ENCODE results near the gene ITGBL1.
"Not testable (repeated sequence)": the region's sequence is repeated elsewhere in the genome, so short reads cannot be mapped to it uniquely, and the experiment has no call there.

Gene ITGBL1

DNA sequence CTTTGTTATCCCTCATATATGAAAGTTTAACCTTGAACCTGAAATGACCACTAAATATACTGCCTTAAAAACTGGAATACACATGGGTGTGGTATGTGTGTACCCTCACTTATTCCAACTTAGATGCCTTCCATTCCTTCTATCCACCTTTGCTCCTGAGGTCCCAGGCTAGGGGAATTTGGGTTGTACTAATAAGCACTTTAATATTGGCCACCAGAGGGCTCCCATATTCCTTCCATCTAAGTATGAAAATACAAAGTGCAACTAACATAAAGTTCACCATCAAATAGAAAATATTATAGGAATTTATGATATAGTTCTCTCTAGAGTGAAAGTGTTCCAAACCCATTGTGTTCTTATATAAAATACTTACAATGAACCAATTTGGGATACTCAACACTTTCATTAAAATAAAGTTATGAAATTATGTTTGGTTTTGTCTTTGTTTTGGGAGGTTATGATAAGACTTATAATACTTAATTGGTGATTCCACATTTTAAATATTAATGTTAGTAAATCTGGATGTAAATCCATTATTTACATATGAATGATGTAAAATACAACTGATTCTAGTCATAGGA, 62.3 kb downstream of the ITGBL1 start:
- DNase-seq = no peak

DNA sequence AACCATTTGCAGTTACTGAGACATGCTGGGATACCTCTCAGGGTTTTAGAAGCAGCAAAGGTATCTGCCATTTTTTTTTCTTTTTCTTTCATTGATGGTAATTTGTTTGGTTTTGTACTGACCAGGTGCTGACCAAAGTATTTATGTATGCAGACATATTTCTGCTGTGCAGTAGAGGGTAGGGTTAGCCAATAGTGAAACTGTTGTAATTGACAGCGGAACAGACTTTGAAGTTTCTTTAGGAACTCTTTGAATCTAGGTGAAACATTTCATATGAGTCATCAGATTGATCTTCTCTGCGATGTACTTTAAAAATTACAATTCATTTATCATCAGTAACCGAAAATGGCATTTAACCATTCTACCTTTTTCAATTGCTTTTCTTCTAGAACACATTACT, 63.0 kb downstream of the ITGBL1 start:
- no peak for DNase-seq

DNA sequence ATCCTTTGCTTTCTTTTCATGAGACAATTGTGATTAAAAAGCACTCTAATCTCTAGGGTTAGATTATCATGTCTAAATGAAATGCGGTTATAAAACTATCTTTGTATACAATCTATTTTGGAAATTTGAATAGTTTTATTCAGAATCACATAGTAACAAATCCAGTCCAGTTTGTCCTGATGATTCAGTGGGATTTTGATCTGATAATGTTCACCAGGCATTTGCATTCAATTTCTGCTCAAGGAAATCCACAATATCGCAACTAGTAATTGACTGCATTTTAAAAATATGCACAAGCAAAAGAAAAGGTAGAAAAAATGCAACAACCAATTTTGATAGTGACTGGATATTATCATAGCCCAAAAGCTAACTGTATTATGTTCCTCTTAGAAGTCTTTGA, 63.8 kb downstream of the ITGBL1 start:
- no peak for DNase-seq

DNA sequence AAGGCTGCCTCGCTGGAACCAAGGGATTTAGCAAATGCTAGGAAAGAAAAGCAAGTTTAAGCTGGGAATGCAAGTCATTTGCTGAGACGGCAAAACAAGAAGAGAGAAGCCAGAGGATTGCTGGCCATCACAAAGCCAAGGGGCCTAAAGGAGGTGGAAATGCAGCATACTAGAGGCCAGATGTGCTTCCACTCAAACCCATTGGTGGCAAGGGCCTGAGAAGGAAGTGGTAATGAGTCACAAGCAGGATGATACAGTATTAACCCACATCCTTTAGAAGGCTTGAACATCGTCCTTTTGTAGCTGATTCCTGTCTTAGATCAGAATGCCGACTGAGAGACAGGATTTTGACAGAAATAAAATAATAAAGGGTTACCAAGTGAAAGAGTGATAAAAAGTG, 68.2 kb downstream of the ITGBL1 start:
- peak in 1 of 2 experiments; percentile 18 for DNase-seq

DNA sequence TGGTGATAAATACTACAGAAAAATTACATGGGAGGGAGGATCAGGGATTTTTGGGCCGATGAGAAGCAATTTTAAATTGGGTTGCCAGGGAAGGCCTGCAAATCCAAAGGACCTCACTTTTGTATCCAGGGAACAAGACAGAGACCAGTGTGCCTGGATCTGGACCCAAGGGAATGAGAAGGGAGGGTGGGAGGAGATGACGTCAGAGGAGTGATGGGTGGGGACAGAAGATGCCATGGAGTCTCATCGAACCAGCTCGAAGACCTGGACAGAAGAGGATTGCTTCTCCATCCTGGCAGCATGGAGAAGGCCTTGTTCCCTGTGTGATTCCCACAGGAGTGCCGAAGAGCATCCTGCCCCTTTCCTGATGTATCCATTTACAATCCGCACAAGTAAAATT, 68.9 kb downstream of the ITGBL1 start:
- DNase-seq = no peak

DNA sequence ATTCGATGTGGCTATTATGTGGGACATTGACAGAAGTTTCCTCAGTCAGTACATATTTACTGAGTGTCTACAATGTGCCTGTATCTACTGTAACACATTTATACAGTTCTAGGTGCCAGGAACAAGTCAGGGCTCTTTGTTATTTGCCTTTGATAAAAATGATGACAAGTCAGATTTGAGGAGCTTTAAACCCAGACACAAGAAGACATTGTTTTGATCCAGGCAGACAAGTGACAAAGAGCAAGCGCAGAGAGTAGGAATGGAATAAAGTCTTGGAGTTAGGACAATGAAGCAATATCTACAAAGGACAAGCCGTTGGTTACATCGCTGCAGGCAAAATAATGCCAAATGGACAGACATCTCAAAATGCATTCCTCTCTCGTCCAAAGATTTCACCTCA, 70.1 kb downstream of the ITGBL1 start:
- no peak for DNase-seq

DNA sequence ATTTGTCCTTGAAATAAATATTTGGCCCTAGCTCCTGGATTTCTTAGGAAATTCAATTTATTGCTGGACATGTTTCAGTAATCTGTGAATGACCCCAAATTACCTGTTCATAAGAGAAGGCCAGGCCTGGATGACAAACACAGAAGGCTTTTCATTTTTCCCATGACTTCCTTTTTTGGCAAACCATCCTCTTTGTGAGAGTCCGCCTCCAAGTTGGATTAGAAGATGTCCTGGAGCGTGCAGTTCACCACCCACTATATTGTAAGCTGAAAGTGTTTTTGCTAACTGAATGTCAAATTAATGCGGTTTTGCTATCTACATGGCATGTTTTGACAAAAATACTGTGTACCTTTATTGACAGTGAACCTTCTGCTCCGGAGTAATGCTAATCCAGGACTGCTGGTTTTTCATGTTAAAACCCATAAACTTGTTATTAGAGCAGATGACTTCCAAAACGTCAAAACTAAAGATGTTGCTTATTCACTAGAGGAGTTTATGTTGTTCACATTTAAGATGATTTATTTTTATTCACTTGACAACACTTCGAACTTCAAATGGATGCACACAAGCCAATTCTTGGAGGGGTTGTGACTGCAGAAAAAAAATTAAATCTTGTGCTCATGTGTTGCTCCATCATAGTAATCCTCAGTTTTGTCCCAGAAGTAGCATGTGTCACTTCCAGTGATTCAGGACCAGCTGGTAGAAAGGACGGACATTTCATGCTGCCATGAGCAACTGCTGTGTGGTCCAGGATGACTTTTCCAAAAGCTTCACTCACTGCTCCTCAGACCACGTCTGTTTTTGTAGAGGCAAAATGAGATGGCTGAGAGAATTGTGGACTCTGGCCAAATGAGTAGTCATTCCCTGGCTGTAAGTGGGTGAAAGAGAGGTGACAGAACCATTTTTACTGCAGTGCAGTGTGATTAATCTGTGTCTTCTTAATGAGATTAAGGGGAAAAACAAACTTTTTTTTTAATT, 71.0 kb downstream of the ITGBL1 start:
- no peak for DNase-seq

DNA sequence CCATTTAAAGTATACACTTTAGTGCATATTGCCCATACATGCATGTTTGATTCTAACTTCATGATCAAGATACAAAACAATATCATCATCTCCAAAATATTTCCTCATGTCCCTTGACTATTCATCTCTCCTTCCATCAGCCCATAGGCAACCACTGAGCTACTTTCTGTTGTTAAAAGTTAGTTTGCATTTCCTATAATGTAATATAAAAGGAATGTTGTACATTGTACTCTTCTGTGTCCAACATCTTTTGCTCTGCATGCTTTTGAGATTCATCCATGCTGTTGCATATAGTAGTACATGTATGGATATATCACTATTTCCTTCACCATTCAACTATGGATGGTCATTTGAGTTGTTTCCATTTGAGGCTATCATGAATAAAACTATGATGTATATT, 74.7 kb downstream of the ITGBL1 start:
- no peak for DNase-seq

DNA sequence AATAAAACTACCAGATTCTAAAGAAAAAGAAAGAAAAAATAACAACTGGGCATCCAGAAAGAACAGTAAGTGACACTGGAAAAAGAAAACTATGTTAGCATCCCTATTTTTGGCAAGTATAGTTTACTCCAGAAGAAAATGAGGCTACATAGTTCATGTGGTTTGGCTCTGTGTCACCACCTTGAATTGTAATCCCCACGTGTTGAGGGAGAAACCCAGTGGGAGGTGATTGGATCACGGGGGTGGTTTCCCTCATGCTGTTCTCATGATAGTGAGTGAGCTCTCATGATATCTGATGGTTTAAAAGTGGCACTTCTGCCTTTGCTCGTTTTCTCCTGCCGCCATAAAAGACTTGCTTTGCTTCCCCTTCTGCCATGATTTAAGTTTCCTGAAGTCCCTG, 76.9 kb downstream of the ITGBL1 start:
- DNase-seq = no peak

DNA sequence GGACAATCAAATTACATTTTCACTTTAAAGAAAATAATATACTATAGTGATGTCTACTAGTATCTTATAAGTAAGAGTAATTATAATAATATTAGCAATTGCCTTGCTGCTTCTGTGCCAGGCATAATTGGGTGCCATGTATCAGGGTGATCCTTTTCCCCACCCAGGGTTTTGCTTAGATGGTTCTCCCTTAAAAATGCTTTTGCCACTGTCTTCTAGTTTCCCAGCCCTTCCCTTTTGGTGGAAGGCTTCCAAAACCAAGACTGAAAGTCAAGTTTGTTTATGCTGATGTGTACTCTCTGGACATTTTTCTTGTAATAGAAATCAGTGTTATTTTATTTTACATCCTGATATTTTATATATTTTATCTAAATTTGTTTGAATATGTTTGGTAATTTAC, 77.8 kb downstream of the ITGBL1 start:
- no peak for DNase-seq

DNA sequence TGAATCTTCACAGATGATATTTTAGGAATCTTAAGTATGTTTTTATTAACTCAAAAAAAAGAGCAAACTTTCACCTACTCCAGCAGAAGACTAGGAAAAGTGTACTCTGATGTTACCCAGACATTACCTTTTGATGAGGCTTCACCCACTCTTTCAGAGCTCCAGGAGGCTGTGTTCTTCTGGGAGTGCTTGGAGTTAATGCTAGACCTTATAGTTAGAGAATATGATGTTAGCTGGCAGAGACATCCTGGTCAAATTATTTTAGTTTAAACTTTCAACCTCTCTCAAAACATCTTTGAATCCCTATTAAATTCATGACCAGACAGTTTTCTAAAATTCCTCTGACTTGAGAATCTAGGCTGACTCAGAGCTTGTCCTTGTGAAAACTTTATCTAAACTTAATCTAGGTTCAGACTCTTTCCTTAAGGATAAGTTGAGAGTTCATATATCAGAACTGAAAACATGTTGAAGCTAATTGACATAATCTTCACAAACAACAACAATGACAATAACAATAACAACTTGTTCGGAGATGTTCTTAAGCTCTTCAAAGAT, 82.8 kb downstream of the ITGBL1 start:
- DNase-seq = no peak

DNA sequence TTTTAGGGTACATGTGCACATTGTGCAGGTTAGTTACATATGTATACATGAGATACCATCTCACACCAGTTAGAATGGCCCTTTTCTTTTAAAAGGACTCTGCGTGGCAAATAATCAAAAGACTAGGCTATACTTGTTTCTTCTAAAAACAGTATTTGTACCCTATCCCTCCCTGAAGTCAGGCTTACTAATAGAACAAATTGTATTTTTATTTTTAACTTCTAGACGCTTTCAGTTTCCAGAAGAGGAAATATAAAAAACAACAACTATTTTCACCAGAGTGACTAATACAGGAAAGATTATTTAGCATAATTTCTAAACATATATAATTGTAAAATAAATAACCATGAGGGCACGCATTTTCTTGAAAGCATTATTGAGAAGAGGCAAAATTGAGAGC, 83.6 kb downstream of the ITGBL1 start:
- DNase-seq = no peak

DNA sequence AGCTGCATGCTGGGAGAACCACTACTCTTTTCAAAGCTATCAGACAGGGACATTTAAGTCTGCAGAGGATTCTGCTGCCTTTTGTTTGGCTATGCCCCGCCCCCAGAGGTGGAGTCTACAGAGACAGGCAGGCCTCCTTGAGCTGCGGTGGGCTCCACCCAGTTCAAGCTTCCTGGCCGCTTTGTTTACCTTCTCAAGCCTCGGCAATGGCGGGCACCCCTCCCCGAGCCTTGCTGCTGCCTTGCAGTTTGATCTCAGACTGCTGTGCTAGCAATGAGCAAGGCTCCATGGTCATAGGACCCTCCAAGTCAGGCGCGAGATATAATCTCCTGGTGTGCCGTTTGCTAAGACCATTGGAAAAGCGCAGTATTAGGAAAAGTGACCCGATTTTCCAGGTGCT, 92.1 kb downstream of the ITGBL1 start:
- not testable (repeated sequence) for DNase-seq

DNA sequence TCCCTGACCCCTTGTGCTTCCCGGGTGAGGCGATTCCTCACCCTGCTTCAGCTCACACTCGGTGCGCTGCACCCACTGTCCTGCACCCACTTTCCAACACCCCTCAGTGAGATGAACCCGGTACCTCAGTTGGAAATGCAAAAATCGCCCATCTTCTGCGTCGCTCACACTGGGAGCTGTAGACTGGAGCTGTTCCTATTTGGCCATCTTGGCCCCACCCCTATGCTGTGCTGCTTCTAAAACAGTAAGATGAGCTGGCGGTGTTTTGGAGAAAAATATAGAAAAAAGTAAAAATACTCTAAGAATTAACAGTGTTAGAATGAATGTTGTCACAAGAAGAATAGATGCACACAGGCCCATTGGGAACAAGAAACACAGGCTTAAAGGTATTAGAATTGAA, 92.5 kb downstream of the ITGBL1 start:
- no peak for DNase-seq

DNA sequence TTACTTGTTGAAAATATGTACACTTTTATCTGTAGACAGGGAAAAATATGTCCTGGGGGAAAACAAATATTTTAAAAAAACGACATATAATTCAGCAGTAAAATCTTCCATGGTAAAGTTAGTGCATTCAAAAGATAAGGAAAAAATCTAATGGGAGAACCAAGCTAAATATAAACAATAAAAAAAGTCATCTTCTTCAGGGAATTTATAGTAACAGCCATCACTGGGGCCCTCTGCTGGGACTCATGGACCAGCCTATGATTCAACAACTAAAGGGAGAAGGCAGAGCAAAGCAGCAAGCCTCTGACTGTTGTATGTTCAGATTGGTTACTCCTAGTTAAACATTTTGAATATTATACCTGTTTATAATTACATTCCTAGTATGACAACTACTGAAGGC, 93.0 kb downstream of the ITGBL1 start:
- DNase-seq = no peak

DNA sequence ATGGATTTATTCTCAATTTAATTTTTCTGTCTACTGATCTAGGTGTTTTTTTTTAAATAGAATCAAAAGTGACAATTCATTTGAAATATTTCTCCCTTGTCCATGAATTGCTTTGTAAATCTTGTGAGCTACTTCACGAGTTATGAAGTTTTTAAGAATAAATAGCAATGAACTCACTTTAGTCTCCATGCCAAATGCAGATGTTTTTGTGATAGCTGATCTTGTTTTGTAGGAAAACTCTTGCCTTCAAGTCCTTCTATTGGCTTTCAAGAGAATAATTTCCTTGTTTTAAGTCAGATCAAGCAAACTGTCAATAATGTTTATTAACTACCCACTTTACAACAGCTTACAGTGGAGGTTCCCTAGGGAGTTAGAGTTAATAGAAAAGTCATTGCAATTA, 99.8 kb downstream of the ITGBL1 start:
- no peak for DNase-seq

DNA sequence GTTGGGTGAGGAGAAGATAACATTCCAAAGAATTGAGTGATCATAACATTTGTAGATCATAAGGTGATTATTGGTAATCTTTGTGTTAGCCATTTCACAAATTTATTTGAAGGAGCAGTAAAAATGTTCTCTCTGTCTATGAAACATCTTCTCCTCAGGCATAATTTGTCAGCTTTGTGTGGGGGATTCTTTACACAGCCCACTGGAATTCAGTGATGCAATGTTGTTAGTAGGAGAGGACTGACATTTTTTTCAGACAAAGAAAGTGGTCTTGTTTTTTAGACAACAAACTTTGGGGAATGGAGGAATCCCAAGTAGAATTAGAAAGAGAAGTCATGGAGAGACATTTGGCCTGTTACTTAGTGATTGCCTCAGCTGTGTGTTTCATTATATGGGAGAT, 100.3 kb downstream of the ITGBL1 start:
- no peak for DNase-seq

DNA sequence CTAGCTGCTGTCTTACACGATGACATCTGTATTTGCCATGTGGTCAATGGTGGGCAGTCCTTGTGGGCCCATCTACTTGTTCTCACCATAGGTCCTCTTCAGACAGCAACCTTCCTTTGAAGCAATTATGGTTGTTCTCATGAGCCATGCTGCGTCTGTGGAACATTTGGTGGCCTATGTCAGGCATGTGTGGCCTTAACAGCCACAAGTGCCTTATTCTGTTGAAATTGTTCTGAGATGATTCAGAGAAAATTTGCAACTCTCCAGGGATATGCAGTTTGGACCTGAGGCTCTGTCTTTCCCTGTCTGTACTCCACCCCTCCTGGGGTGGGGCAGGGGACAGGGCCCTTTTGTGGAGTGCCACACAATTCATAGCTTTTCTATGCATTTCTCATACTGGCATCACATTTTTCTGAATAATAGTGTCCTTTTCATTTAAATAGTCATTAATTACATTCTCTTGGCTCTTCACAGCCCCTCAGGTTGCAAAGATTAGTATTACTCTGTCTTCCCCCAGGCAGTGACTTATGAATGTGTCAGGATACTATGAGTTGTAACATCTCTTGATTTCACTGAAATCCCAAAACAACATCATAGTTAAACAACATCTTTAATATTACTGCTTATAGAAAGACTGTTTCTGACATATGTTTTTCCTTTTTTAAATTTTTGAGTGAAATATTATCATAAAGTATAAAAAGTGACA, 102.1 kb downstream of the ITGBL1 start:
- DNase-seq = no peak

DNA sequence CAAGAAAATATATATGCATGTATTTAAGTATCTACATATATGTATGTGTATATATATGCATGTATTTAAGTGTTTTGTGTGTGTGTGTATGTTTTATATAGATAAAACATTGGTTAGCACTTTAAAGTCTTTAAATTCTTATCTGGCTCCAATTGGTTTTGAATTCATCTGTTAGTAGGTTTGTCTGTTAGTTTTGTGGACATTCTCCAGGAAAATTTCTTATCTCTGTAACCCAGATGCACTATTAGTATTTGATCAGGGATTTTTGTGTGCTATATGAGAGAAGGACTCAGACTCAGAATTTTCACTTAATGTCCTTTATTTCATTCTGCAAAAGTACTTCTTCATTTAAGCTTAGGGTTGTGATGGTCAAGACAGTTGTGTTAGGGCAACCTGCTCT, 103.1 kb downstream of the ITGBL1 start:
- DNase-seq = no peak

DNA sequence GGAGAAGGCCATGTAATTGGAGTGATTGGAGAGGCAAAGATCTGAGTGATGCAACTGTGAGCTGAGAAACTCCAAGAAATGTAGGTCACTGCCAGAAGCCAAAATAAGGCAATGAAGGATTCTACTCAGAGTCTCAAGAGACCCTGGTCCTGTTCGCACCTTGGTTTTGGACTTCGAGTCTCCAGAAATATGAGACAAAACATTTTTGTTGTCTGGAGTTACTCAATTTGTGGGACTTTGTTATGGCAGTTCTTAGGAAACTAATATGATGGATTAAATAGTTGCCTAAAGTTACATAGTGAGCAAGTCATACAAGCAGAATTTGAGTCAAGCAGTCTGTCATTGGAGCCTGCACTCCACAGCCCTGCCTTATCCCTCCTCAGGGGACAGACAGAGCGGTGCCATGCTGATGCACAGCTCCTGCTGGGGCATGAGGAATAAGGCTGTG, 104.2 kb downstream of the ITGBL1 start:
- no peak for DNase-seq

DNA sequence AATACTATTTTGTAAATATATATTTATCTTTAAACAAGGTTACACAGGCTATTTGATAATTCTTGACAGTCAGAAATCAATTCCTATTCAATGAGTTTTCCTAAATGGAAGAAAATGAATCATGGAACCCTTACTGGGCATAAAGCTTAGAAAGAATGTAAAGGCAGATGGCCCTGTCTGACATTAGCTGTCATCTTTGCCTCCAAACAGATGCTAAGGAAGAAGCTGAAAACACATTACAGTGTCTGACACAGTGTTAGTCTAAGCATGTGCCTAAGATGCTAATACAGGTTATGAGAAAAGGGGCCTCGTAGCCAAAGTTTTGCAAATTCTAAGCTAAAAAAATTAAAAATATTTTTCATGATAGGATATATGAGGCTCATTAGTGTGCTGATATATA, 112.8 kb downstream of the ITGBL1 start:
- no peak for DNase-seq

DNA sequence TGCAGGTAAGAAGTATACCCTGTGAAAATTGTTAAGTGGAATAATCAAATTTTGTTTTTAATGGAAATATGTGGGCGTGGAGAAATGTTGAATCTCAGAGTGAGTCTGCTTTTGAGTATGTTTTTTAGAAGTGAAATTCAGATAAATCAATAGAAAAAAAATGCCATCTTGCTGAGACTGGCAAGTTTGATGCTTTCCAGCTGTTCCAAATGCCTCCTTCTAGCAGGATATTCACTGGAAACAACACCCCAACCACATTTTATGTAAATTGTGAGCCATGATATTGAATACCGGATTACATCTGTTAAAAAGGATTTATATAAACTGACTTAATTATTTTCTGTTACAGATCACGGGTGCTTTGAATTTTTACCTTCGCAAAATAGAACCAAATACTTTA, 115.4 kb downstream of the ITGBL1 start:
- no peak for DNase-seq

DNA sequence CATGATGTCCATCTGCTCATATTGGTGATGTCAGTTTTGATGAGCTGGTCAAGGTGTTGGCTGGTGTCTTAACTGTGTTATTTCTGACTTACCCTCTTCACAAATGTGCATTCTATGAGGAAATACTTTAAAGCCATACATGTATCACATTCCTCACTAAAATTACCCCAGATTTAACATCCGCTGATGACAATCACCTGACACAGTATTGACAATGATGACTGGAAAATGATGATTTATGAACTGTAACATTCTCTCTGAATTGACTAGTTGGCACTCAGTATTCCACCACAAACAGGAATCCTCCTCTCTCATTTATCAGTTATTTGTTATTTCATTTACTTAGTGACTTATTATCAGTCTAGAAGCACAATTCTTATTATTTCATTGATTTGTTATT, 117.3 kb downstream of the ITGBL1 start:
- no peak for DNase-seq

DNA sequence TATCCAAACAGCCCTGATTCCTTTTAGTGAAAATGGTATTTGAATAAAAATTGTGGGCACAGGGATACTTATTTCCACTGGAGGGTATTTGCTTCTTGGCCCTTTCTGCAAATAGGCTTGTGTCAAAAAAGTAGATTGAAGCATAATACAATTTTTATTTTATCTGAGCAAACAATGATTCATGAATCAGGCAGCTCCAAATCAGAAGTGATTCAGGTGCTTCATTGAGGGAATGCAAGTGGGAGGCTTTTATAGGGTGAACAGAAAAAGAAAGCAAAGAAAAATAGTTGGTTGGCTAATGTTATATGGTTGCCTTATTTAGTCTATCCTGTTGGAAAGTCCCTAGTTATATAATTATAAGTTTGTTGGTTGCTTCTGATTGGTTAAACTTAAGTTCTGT, 117.9 kb downstream of the ITGBL1 start:
- DNase-seq = no peak

Data from activated T-cell treated with anti-CD3 and anti-CD28 coated beads, Interleukin-2, amount 50 U/mL, for 48 hours (primary cell).